K562 (cell line): ENCODE results near the gene MARCKSL1. TPM values are rescaled to one million over a fixed set of nuclear protein-coding genes. Genes with fewer than 3 reads are reported as not detected.

Experiments
- BCL6 ChIP-seq: fragments of 250-450 bp; sonication (Bioruptor Pico); IDR thresholded peaks from 2 replicates; pipeline ENCODE4 v1.4.0; 2020
- BRD4 ChIP-seq: fragments of 200-600 bp; sonication (generic); IDR thresholded peaks from 2 replicates; pipeline ENCODE4 v1.6.1; 2017; ENCODE audit warnings: inconsistent platforms
- C11orf30 ChIP-seq: fragments of 450-650 bp; IDR thresholded peaks from 2 replicates; pipeline ENCODE4 v1.6.1; 2016; ENCODE audit warnings: low read depth, mild to moderate bottlenecking
- CBX1 ChIP-seq: sonication (generic); IDR thresholded peaks from 2 replicates; pipeline ENCODE4 v1.6.1; 2016; ENCODE audit warnings: antibody characterized with exemption, low read depth, mild to moderate bottlenecking
- E2F1 ChIP-seq: sonication (generic); formaldehyde crosslinking; IDR thresholded peaks from 2 replicates; pipeline ENCODE4 v1.8.1; 2023; ENCODE audit warnings: mild to moderate bottlenecking, missing genetic modification reagents, moderate library complexity
- HDAC8 ChIP-seq: fragments of 450-650 bp; IDR thresholded peaks from 2 replicates; pipeline ENCODE4 v1.6.1; 2016; ENCODE audit warnings: mild to moderate bottlenecking, missing genetic modification characterization, moderate library complexity, missing compliant biosample characterization
- ILK ChIP-seq: fragments of 450-650 bp; IDR thresholded peaks from 2 replicates; pipeline ENCODE4 v1.6.1; 2016; ENCODE audit warnings: missing genetic modification characterization, low read depth, mild to moderate bottlenecking, missing compliant biosample characterization, moderate library complexity, borderline replicate concordance
- MLX ChIP-seq, 2 experiments: fragments of 450-650 bp in 1 of 2; sonication (generic) in 1 of 2; formaldehyde crosslinking; conservative IDR thresholded peaks; 2 replicates each; pipeline versions ENCODE4 v1.4.0 to v1.8.1; 2020 to 2022; ENCODE audit warnings: mild to moderate bottlenecking in 1 of 2, missing genetic modification reagents in 1 of 2
- PBX2 ChIP-seq, 2 experiments: IDR thresholded peaks in 1 of 2; conservative IDR thresholded peaks in 1 of 2; 2 replicates each; pipeline ENCODE4 v1.6.1; 2016; ENCODE audit warnings: low read depth in 2 of 2, mild to moderate bottlenecking in 1 of 2, missing compliant biosample characterization in 1 of 2, missing genetic modification characterization in 1 of 2, moderate library complexity in 1 of 2
- PML ChIP-seq: IDR thresholded peaks from 2 replicates; pipeline ENCODE4 v1.6.1; 2012; ENCODE audit warnings: low read length, inconsistent platforms
- TAF7 ChIP-seq: fragments of 450-650 bp; IDR thresholded peaks from 2 replicates; pipeline ENCODE4 v1.6.1; 2016; ENCODE audit warnings: missing genetic modification characterization, missing compliant biosample characterization
- ZNF224 ChIP-seq: sonication (generic); formaldehyde crosslinking; IDR thresholded peaks from 2 replicates; pipeline ENCODE4 v1.8.0; 2022; ENCODE audit warnings: mild to moderate bottlenecking, missing genetic modification reagents
- ZNF41 ChIP-seq: fragments of 250-450 bp; sonication (Bioruptor Pico); conservative IDR thresholded peaks from 2 replicates; pipeline ENCODE4 v1.4.0; 2020; ENCODE audit warnings: mild to moderate bottlenecking
- ZNF445 ChIP-seq: fragments of 250-450 bp; sonication (Bioruptor Pico); IDR thresholded peaks from 2 replicates; pipeline ENCODE4 v1.4.0; 2020; ENCODE audit warnings: low read depth, mild to moderate bottlenecking, moderate library complexity
- ZSCAN32 ChIP-seq: fragments of 450-650 bp; formaldehyde crosslinking; IDR thresholded peaks from 2 replicates; pipeline ENCODE4 v1.4.0; 2020; ENCODE audit warnings: mild to moderate bottlenecking, moderate library complexity
- polyA plus RNA-seq, 8 experiments: library from polyadenylated mRNA; depleted of rRNA in 4 of 8; stranded (reverse) in 5 of 8; unstranded in 3 of 8; fragments of >200 nt; fragmentation: Nextera tagmentation in 2 of 8; fragmentation: Illumina TruSeq in 1 of 8; extraction: Ambion mirVana in 2 of 8; extraction: Trizol in 1 of 8; gene quantifications; 2 replicates each; pipeline versions ENCODE4 v1.2.1 to v1.2.3, GENCODE V29; 2011 to 2014; ENCODE audit warnings: inconsistent platforms in 1 of 8, missing spikeins in 1 of 8
- total RNA-seq, 7 experiments: library from RNA; depleted of rRNA in 6 of 7; stranded (reverse); fragments of >200 nt in 6 of 7; fragmentation: Illumina TruSeq in 2 of 7; extraction: Trizol in 2 of 7; gene quantifications; 2 replicates each; pipeline versions ENCODE4 v1.2.1 to v1.2.3, GENCODE V29; 2011 to 2021; ENCODE audit warnings: low replicate concordance in 1 of 7
- TF ChIP-seq, protein P1 (sequence below): fragments of 450-650 bp; IDR thresholded peaks from 2 replicates; pipeline ENCODE4 v1.6.1; 2016; ENCODE audit warnings: borderline replicate concordance
- TF ChIP-seq, protein P2 (sequence below): sonication (generic); formaldehyde crosslinking; IDR thresholded peaks from 2 replicates; pipeline ENCODE4 v1.9.0; 2022; ENCODE audit warnings: mild to moderate bottlenecking, missing genetic modification reagents
- TF ChIP-seq, protein P3 (sequence below): fragments of 450-650 bp; formaldehyde crosslinking; IDR thresholded peaks from 2 replicates; pipeline ENCODE4 v1.4.0; 2020; ENCODE audit warnings: mild to moderate bottlenecking, moderate library complexity

Gene MARCKSL1
- total and polyA plus RNA-seq, 9 of the 15 experiments (the other 6 are each of a cell fraction or from before 2014, with no cell fraction given): 14.7 to 325 (median 155) TPM

- TF ChIP-seq, protein P1, sequence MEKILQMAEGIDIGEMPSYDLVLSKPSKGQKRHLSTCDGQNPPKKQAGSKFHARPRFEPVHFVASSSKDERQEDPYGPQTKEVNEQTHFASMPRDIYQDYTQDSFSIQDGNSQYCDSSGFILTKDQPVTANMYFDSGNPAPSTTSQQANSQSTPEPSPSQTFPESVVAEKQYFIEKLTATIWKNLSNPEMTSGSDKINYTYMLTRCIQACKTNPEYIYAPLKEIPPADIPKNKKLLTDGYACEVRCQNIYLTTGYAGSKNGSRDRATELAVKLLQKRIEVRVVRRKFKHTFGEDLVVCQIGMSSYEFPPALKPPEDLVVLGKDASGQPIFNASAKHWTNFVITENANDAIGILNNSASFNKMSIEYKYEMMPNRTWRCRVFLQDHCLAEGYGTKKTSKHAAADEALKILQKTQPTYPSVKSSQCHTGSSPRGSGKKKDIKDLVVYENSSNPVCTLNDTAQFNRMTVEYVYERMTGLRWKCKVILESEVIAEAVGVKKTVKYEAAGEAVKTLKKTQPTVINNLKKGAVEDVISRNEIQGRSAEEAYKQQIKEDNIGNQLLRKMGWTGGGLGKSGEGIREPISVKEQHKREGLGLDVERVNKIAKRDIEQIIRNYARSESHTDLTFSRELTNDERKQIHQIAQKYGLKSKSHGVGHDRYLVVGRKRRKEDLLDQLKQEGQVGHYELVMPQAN: 0 out of 2 replicates have a peak, but pooled peaks have one; percentile 60
- TF ChIP-seq MLX (CRISPR knock-in tag; conservative IDR thresholded peaks at IDR 0.05): peak in 1 of 2 experiments; percentile 92; a peak in 1 of 4 replicates
- 0 out of 2 replicates have a peak, but pooled peaks have one; percentile 47 for TF ChIP-seq ZNF224 (CRISPR knock-in tag)
- no peak for TF ChIP-seq E2F1
- TF ChIP-seq ILK: no peak
- TF ChIP-seq, protein P2, sequence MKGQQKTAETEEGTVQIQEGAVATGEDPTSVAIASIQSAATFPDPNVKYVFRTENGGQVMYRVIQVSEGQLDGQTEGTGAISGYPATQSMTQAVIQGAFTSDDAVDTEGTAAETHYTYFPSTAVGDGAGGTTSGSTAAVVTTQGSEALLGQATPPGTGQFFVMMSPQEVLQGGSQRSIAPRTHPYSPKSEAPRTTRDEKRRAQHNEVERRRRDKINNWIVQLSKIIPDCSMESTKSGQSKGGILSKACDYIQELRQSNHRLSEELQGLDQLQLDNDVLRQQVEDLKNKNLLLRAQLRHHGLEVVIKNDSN (CRISPR knock-in tag): no peak
- TF ChIP-seq ZNF41: 0 out of 2 replicates have a peak, but pooled peaks have one; percentile 47
- TF ChIP-seq PBX2 (CRISPR knock-in tag; IDR thresholded peaks at IDR 0.05; ENCODE audit: low read depth): no peak
- no peak for TF ChIP-seq PBX2 (tag; conservative IDR thresholded peaks at IDR 0.05; ENCODE audit: low read depth)
- TF ChIP-seq HDAC8 (tag): peak; percentile 69
- no peak for TF ChIP-seq ZSCAN32 (CRISPR knock-in tag)
- 0 out of 2 replicates have a peak, but pooled peaks have one; percentile 70 for TF ChIP-seq BCL6 (CRISPR knock-in tag)
- TF ChIP-seq C11orf30: no peak
- TF ChIP-seq, protein P3, sequence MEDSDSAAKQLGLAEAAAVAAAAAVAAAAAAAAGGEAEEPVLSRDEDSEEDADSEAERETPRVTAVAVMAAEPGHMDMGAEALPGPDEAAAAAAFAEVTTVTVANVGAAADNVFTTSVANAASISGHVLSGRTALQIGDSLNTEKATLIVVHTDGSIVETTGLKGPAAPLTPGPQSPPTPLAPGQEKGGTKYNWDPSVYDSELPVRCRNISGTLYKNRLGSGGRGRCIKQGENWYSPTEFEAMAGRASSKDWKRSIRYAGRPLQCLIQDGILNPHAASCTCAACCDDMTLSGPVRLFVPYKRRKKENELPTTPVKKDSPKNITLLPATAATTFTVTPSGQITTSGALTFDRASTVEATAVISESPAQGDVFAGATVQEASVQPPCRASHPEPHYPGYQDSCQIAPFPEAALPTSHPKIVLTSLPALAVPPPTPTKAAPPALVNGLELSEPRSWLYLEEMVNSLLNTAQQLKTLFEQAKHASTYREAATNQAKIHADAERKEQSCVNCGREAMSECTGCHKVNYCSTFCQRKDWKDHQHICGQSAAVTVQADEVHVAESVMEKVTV (CRISPR knock-in tag): no peak
- peak; percentile 90; the same call in 1 of the 2 replicates for TF ChIP-seq CBX1
- no peak for TF ChIP-seq TAF7
- TF ChIP-seq ZNF445: 0 out of 2 replicates have a peak, but pooled peaks have one; percentile 44
- TF ChIP-seq PML: no peak
- peak; percentile 75 for TF ChIP-seq BRD4
Observed at GRCh38 chr1:32350785-32351398, 14.9 kb upstream of the MARCKSL1 start (continued).
